Activated CD8-positive, alpha-beta T cell treated with anti-CD3 and anti-CD28 coated beads for 36 hours (primary cell): ENCODE data around the gene FXYD7. TPM values are rescaled to one million over a fixed set of nuclear protein-coding genes. Genes with fewer than 3 reads are reported as not detected.

ENCODE experiments used
- ATAC-seq: fragments of 200-7000 bp; cut with Tn5 transposase; one replicate; pipeline ENCODE4 v1.10.0; 2021; ENCODE audit warnings: mild to moderate bottlenecking, moderate library complexity
- CTCF ChIA-PET: fragments of 350-600 bp; sonication (Branson Sonifier 250); formaldehyde crosslinking; loops from one replicate; lab custom pipeline; 2021; ENCODE audit warnings: antibody characterized with exemption; lab: Charles Lee
- POLR2A ChIA-PET: fragments of 350-600 bp; sonication (Branson Sonifier 250); formaldehyde crosslinking; loops from one replicate; lab custom pipeline; 2021; ENCODE audit warnings: antibody characterized with exemption; lab: Charles Lee
- DNase-seq: peaks from one replicate; pipeline ENCODE4 v3.0.0-alpha.2; 2020
- H3K27ac Mint-ChIP-seq: one replicate; pipeline ENCODE4 v1.8.0; 2021; ENCODE audit warnings: mild to moderate bottlenecking, mixed read lengths
- H3K27me3 Mint-ChIP-seq: one replicate; pipeline ENCODE4 v1.8.0; 2021; ENCODE audit warnings: mixed read lengths
- H3K36me3 Mint-ChIP-seq: one replicate; pipeline ENCODE4 v1.8.0; 2021; ENCODE audit warnings: low read depth, mixed read lengths
- H3K4me1 Mint-ChIP-seq: one replicate; pipeline ENCODE4 v1.8.0; 2021; ENCODE audit warnings: low read depth, mixed read lengths
- H3K4me3 Mint-ChIP-seq: one replicate; pipeline ENCODE4 v1.8.0; 2021; ENCODE audit warnings: mild to moderate bottlenecking, moderate library complexity, mixed read lengths
- H3K9me3 Mint-ChIP-seq: one replicate; pipeline ENCODE4 v1.8.0; 2021; ENCODE audit warnings: mixed read lengths
- intact Hi-C: fragments of 100-400 bp; cut with micrococcal nuclease; formaldehyde crosslinking; loops from one replicate; pipeline ENCODE4 v1.10.0; 2022
- total RNA-seq, 2 experiments: library from RNA; stranded (reverse); gene quantifications; one replicate each; pipeline ENCODE4 v1.2.3, GENCODE V29; 2021
- TF ChIP-seq, protein P1 (sequence below): fragments of 200-600 bp; IDR thresholded peaks from one replicate; pipeline ENCODE4 v1.8.0; 2022; ENCODE audit warnings: antibody characterized with exemption, mild to moderate bottlenecking

FXYD7 gene
- total RNA-seq, 2 experiments from 2014 or later: 0.38 TPM; not detected in 1

GRCh38 chr19:35122687-35123551 is 20.1 kb upstream of the FXYD7 start:
- Mint-ChIP-seq H3K9me3 (no peaks in the 10 kb centered on the region), H3K27ac (no peak overlapping the region), H3K4me3 (no peak overlapping the region), H3K4me1 (peaks cover 10% of the 10 kb centered on the region), H3K27me3 (no peaks in the 10 kb centered on the region), H3K36me3 (no peaks in the 10 kb centered on the region)
- ATAC-seq: no peak
- DNase-seq: no peak
- intact Hi-C loops: no loop called here
- ChIA-PET CTCF (interaction anchor here (2.3 kb wide), 1 partner anchor 56 kb away, joined by 12 read pairs; no protein-coding TSS in a partner anchor), POLR2A (no interaction called here)
- TF ChIP-seq, protein P1, sequence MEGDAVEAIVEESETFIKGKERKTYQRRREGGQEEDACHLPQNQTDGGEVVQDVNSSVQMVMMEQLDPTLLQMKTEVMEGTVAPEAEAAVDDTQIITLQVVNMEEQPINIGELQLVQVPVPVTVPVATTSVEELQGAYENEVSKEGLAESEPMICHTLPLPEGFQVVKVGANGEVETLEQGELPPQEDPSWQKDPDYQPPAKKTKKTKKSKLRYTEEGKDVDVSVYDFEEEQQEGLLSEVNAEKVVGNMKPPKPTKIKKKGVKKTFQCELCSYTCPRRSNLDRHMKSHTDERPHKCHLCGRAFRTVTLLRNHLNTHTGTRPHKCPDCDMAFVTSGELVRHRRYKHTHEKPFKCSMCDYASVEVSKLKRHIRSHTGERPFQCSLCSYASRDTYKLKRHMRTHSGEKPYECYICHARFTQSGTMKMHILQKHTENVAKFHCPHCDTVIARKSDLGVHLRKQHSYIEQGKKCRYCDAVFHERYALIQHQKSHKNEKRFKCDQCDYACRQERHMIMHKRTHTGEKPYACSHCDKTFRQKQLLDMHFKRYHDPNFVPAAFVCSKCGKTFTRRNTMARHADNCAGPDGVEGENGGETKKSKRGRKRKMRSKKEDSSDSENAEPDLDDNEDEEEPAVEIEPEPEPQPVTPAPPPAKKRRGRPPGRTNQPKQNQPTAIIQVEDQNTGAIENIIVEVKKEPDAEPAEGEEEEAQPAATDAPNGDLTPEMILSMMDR: no peak

DNA sequence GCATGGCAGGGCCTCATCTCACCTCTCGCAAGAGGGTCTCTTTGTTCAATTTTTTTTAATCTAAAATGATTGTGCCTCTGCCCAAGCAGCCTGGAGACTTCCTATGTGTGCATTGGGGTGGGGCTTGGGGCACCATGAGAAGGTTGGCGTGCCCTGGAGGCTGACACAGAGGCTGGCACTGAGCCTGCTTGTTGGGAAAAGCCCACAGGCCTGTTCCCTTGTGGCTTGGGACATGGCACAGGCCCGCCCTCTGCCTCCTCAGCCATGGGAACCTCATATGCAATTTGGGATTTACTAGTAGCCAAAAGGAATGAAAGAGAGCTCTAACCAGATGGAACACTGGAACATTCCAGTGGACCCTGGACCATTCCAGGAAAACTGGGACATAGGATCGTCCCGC is 19.5 kb upstream of the FXYD7 start:
- TF ChIP-seq, protein P1: no peak
- POLR2A ChIA-PET: no interaction called here
- Mint-ChIP-seq H3K9me3 (no peaks in the 10 kb centered on the region), H3K36me3 (no peaks in the 10 kb centered on the region), H3K27me3 (no peaks in the 10 kb centered on the region), H3K4me1 (peaks cover 10% of the 10 kb centered on the region), H3K27ac (no peak overlapping the region), H3K4me3 (peak overlapping the region; percentile 73)
- intact Hi-C loops: no loop called here
- ATAC-seq: no peak
- no peak for DNase-seq
- CTCF ChIA-PET: interaction anchor here (0.6 to 2.3 kb wide), 4 partner anchors 9 to 57 kb away, joined by 3 to 12 read pairs (median 8); no protein-coding TSS in a partner anchor

DNA sequence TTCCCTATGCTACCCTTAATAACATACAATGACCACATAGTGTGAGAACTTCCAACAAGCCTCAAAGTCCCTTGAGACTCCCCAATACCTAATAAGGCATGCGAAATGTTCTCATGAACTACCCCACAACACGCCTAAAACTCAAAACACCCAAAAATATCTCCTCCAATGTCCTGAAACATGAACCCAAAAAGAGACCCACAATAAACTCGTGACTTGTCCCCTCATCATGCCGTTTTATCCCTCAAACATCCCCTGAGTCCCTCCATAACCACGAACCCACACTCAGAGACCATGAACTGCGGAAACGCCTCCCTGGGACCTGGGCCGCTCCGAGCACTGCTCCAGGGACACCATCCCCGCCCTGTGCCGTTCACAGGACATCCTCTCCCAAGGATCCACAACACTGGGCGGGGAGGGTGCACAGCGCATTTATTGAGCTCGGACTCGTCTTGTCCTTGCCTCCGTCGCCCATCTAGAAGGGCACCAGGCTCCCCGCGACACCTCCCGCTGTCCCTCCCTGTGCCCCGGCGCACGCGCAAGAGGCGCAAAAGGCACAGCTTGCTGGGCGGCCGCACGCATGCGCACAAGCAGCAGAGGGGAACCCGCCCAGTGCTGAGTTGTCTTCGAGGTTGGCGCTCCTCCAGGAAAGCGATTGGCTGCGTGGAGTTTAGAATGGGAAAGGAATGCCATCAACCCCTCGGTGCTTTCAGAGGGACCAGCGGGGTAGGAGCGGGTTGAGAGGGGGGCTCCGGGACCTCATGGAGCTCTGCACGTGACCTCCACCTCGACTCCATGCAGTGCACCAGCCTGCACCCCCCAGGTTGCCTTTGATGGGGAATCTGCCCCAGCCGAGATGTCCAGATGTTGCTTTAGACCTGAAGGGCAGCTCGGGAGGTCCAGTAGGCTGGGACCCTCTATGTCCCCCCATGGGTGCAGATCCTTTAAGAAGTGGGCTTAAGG is 18.7 kb upstream of the FXYD7 start:
- Mint-ChIP-seq H3K4me3 (peak overlapping the region; percentile 73), H3K27me3 (no peaks in the 10 kb centered on the region), H3K4me1 (peaks cover 10% of the 10 kb centered on the region), H3K27ac (peak overlapping the region; percentile 43), H3K9me3 (no peaks in the 10 kb centered on the region), H3K36me3 (no peaks in the 10 kb centered on the region)
- DNase-seq: peak; percentile 85
- intact Hi-C loops: no loop called here
- TF ChIP-seq, protein P1: no peak
- ChIA-PET POLR2A (interaction anchor here (0.5 to 1.1 kb wide), 2 partner anchors 30 to 229 kb away, joined by 3 read pairs; partner anchors contain the start of gene FXYD5), CTCF (interaction anchor here (0.6 to 2.3 kb wide), 10 partner anchors 8 to 60 kb away, joined by 3 to 12 read pairs (median 5); partner anchors contain the start of genes FXYD5 and LGI4)
- ATAC-seq: peak; percentile 99

DNA sequence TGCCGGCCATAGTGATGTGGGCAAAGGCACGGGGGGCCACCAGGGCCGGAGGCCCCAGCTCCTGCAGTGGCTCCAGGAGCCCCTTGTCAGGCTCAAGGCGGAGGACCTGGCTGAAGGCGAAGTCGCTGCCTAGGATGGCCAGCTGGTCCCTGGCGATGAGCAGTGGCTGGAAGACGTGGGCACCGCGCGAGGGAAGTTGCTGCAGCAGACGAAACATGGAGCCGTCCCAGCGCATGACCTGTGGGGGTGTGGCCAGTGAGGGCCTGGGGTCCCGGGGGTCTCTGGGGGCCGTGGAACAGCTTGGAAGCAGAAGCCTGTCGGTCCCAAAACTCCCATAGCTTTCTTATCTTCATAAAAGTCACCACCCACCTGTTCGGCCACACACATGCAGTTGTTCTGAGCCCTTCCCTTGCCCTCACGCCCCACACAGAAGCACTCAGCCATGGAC is 17.8 kb upstream of the FXYD7 start:
- Mint-ChIP-seq H3K27me3 (no peaks in the 10 kb centered on the region), H3K36me3 (no peaks in the 10 kb centered on the region), H3K4me3 (no peak overlapping the region), H3K9me3 (no peaks in the 10 kb centered on the region), H3K4me1 (peaks cover 10% of the 10 kb centered on the region), H3K27ac (no peak overlapping the region)
- ATAC-seq (no peak), DNase-seq (no peak)
- TF ChIP-seq, protein P1: no peak
- POLR2A ChIA-PET: interaction anchor here (0.5 to 1.1 kb wide), 3 partner anchors 29 to 228 kb away, joined by 3 read pairs; partner anchors contain the start of gene FXYD5
- intact Hi-C loops: no loop called here
- CTCF ChIA-PET: interaction anchor here (1.2 to 2.3 kb wide), 6 partner anchors 9 to 61 kb away, joined by 3 to 12 read pairs (median 6); partner anchors contain the start of gene LGI4
